Testis (tissue), 2 donors: ENCODE results near the gene LGR5.

ENCODE experiments used
- POLR2A ChIP-seq: fragments of 450-650 bp; IDR thresholded peaks from one replicate; pipeline ENCODE4 v1.6.1; 2017; ENCODE audit warnings: antibody characterized with exemption, mild to moderate bottlenecking, moderate library complexity
- TF ChIP-seq, protein P1 (sequence below), 3 experiments: fragments of 450-650 bp in 2 of 3; fragments of 200-600 bp in 1 of 3; sonication (generic) in 1 of 3; IDR thresholded peaks; one replicate each; pipeline ENCODE4 v1.5.1; 2016 to 2019; ENCODE audit warnings: antibody characterized with exemption in 3 of 3, mild to moderate bottlenecking in 2 of 3, moderate library complexity in 1 of 3

- TF ChIP-seq, protein P1, sequence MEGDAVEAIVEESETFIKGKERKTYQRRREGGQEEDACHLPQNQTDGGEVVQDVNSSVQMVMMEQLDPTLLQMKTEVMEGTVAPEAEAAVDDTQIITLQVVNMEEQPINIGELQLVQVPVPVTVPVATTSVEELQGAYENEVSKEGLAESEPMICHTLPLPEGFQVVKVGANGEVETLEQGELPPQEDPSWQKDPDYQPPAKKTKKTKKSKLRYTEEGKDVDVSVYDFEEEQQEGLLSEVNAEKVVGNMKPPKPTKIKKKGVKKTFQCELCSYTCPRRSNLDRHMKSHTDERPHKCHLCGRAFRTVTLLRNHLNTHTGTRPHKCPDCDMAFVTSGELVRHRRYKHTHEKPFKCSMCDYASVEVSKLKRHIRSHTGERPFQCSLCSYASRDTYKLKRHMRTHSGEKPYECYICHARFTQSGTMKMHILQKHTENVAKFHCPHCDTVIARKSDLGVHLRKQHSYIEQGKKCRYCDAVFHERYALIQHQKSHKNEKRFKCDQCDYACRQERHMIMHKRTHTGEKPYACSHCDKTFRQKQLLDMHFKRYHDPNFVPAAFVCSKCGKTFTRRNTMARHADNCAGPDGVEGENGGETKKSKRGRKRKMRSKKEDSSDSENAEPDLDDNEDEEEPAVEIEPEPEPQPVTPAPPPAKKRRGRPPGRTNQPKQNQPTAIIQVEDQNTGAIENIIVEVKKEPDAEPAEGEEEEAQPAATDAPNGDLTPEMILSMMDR (IDR thresholded peaks at IDR 0.05), result no peak
- TF ChIP-seq POLR2A, result no peak
Observed at GRCh38 chr12:71432936-71433335, 6.7 kb upstream of the LGR5 start.
